Suprapubic skin (tissue), 4 donors: Measurements from ENCODE around the gene EVL. TPM values are rescaled to one million over a fixed set of nuclear protein-coding genes. Genes with fewer than 3 reads are reported as not detected.

Experiments used
- DNase-seq, 2 donors: peaks; one replicate each; pipeline ENCODE4 v3.0.0-alpha.2; 2019; ENCODE audit warnings: low spot score in 2 of 2
- H3K27ac ChIP-seq: fragments of 200-600 bp; sonication (generic); one replicate; pipeline ENCODE4 v1.5.1; 2019
- H3K27me3 ChIP-seq: fragments of 200-600 bp; sonication (generic); one replicate; pipeline ENCODE4 v1.5.1; 2019
- H3K36me3 ChIP-seq: fragments of 200-600 bp; sonication (generic); one replicate; pipeline ENCODE4 v1.5.1; 2019
- H3K4me1 ChIP-seq: fragments of 200-600 bp; sonication (generic); one replicate; pipeline ENCODE4 v1.5.1; 2019
- H3K4me3 ChIP-seq: fragments of 200-600 bp; sonication (generic); one replicate; pipeline ENCODE4 v1.5.1; 2019; ENCODE audit warnings: mild to moderate bottlenecking
- H3K9me3 ChIP-seq: fragments of 200-600 bp; sonication (generic); one replicate; pipeline ENCODE4 v1.5.1; 2019
- EP300 ChIP-seq: sonication (generic); formaldehyde crosslinking; IDR thresholded peaks from one replicate; pipeline ENCODE4 v1.6.1; 2017; ENCODE audit warnings: antibody characterized with exemption
- POLR2A ChIP-seq, 2 donors: fragments of 450-650 bp; IDR thresholded peaks; one replicate each; pipeline ENCODE4 v1.6.1; 2017; ENCODE audit warnings: antibody characterized with exemption in 2 of 2, mild to moderate bottlenecking in 2 of 2, moderate library complexity in 2 of 2
- POLR2AphosphoS5 ChIP-seq, 3 donors: sonication (generic); formaldehyde crosslinking; IDR thresholded peaks; one replicate each; pipeline ENCODE4 v1.6.1; 2017; ENCODE audit warnings: antibody characterized with exemption in 3 of 3
- WGBS: methylation state at CpG from one replicate; pipeline ENCODE4 v1.1.5; 2018; 5-methylcytosine and 5-hydroxymethylcytosine counted together
- total RNA-seq, 4 donors: library from RNA; depleted of rRNA; stranded (reverse); fragments of >200 nt; gene quantifications; one replicate each; pipeline ENCODE4 v1.1.0, GENCODE V29; 2016
- TF ChIP-seq, protein P1 (sequence below), 2 donors: fragments of 200-600 bp in 1 of 2; fragments of 450-650 bp in 1 of 2; sonication (generic) in 1 of 2; IDR thresholded peaks; one replicate each; pipeline ENCODE4 v1.5.1; 2016 to 2019; ENCODE audit warnings: antibody characterized with exemption in 2 of 2, mild to moderate bottlenecking in 1 of 2, moderate library complexity in 1 of 2

The EVL gene
- total RNA-seq, 4 donors from 2014 or later, result 48.8 to 80.0 (median 61.4) TPM

DNA sequence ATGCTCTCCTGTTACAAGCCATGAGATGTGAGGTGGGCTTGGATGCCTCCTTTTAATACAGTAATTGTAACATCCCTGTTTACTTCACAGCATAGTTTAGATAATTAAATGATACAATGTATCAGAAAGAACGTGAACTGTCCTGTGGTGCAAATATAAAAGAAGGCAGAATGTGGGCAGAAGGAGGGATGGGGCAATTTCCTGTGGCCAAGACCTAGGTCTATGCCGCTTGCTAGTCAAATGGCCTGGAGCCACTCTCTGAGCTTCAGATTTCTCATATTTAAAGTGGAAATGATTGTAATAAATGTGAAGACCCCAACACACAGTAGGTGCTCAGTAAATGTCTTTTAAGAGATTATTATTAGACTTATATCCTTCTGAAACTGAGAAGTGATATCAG lies 24.0 kb upstream of the EVL start:
- TF ChIP-seq POLR2A (IDR thresholded peaks at IDR 0.05) (no peak), EP300 (no peak), POLR2AphosphoS5 (IDR thresholded peaks at IDR 0.05) (no peak)
- TF ChIP-seq, protein P1, sequence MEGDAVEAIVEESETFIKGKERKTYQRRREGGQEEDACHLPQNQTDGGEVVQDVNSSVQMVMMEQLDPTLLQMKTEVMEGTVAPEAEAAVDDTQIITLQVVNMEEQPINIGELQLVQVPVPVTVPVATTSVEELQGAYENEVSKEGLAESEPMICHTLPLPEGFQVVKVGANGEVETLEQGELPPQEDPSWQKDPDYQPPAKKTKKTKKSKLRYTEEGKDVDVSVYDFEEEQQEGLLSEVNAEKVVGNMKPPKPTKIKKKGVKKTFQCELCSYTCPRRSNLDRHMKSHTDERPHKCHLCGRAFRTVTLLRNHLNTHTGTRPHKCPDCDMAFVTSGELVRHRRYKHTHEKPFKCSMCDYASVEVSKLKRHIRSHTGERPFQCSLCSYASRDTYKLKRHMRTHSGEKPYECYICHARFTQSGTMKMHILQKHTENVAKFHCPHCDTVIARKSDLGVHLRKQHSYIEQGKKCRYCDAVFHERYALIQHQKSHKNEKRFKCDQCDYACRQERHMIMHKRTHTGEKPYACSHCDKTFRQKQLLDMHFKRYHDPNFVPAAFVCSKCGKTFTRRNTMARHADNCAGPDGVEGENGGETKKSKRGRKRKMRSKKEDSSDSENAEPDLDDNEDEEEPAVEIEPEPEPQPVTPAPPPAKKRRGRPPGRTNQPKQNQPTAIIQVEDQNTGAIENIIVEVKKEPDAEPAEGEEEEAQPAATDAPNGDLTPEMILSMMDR (IDR thresholded peaks at IDR 0.05), result no peak
- H3K27me3 ChIP-seq, result no peaks in the 10 kb centered on the region
- 78% methylated on average over 2 of the region's 2 CpGs for WGBS
- no peaks in the 10 kb centered on the region for H3K36me3 ChIP-seq
- H3K9me3 ChIP-seq, result no peaks in the 10 kb centered on the region
- H3K4me3 ChIP-seq, result no peak overlapping the region
- DNase-seq, result no peak
- no peak overlapping the region for H3K27ac ChIP-seq
- no peaks in the 10 kb centered on the region for H3K4me1 ChIP-seq

DNA sequence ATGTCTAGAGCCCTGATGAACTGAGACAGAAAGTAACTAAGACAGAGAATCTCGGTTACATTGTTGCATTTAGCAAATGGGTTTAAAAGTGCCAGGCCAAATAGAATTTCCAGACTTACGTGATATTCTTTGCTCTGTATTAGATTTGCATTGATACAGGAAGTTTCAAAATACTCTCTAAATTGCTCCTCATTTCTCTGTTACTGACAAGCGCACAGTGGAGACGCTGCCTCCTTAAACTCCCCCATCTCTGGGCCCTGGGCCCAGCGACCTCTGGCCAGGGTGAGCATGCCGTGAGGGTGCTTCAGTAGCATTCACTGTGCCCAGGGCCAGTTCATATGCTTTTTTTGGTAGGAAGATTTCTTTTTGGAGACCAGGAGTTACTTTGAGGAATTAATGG lies 22.9 kb upstream of the EVL start:
- Histone ChIP-seq H3K4me3 (no peak overlapping the region), H3K27ac (no peak overlapping the region)
- 87% methylated on average over 6 of the region's 6 CpGs for WGBS

DNA sequence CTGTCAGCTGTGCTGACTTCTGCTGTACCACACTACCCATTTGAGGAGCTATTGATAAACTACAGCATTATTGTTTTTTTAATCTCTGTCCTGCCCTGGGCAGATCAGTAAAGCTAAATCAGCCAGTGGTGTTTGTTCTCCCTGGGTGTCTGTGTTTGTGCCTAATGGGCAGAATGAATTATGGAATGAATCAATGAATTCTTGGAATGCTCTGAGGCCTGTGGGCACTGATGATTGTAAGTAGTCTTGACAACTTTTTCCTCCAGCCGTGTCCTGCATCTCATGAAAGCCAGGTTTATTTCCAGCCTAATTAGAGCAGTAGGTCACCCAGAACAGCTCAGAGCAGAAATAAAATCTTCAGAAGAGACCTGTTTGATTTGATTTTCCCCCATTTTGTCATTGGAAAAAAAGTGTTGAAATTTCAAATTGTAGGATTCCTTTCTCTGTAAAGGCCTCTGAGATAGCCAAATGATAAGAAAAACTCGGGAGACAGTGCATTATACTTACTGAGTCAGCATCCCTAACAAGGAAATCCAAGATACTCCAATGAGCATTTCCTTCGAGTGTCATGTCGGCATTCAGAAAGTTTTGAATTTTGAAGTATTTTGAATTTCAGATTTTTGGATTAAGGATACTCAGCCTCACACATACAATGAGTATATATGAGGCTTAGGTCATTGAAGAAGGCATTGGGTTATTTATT lies 19.4 kb upstream of the EVL start:
- TF ChIP-seq EP300 (no peak), POLR2AphosphoS5 (IDR thresholded peaks at IDR 0.05) (no peak), POLR2A (IDR thresholded peaks at IDR 0.05) (no peak)
- TF ChIP-seq, protein P1 (IDR thresholded peaks at IDR 0.05), result no peak
- DNase-seq, result no peak
- Histone ChIP-seq H3K4me1 (no peaks in the 10 kb centered on the region), H3K9me3 (no peaks in the 10 kb centered on the region), H3K27me3 (no peaks in the 10 kb centered on the region), H3K27ac (no peak overlapping the region), H3K4me3 (no peak overlapping the region), H3K36me3 (no peaks in the 10 kb centered on the region)
- 80% methylated on average over 4 of the region's 4 CpGs for WGBS

More for the DNA sequence above, 22.9 kb upstream of the EVL start:
- no peak for DNase-seq
- no peaks in the 10 kb centered on the region for H3K9me3 ChIP-seq
- H3K36me3 ChIP-seq, result no peaks in the 10 kb centered on the region
- H3K4me1 ChIP-seq, result no peaks in the 10 kb centered on the region
- TF ChIP-seq, protein P1 (IDR thresholded peaks at IDR 0.05), result no peak
- TF ChIP-seq POLR2AphosphoS5 (IDR thresholded peaks at IDR 0.05) (no peak), POLR2A (IDR thresholded peaks at IDR 0.05) (no peak)
- no peaks in the 10 kb centered on the region for H3K27me3 ChIP-seq

DNA sequence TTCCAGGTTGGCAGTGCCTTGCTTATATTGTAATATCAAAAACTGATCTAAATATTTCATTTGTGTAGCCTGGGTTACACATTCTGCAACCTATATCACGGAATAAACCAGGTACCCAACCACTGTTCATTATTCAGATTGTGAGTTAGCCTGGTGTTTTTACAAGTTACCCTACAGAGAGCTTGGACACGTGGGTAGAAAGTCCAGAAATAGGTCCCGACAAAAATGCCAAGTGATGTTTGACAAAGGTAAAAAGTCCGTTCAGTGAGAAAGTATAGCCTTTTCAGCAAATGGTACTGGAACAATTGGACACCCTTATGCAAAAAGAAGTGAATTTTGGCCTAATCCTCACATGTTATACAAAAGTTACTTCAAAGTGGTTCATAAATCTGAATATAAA lies 17.6 kb upstream of the EVL start:
- Histone ChIP-seq H3K27me3 (no peaks in the 10 kb centered on the region), H3K9me3 (no peaks in the 10 kb centered on the region), H3K4me1 (no peaks in the 10 kb centered on the region), H3K4me3 (no peak overlapping the region), H3K27ac (no peak overlapping the region), H3K36me3 (no peaks in the 10 kb centered on the region)
- DNase-seq, result no peak
- no peak for TF ChIP-seq EP300
- 89% methylated on average over 4 of the region's 4 CpGs for WGBS

DNA sequence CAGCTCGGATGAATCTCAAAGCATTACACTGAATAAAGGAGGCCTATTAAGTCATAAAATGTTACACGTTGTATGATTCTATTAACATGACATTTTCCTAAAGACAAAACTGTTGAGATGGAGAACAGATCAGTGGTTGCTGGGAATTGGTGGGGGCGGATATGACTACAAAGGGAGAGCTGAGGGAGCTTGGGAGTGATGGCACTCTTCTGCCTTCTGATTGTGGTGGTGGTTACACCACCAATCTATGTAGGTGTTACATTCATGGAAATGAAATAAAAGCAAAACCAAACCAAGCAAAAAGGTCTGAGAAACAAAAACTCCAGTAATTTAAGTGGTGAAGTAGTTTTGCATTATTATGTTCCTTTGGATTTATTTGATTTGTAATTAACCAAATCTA lies 16.4 kb upstream of the EVL start:
- no peaks in the 10 kb centered on the region for H3K9me3 ChIP-seq
- H3K4me3 ChIP-seq, result no peak overlapping the region
- DNase-seq, result no peak
- no peaks in the 10 kb centered on the region for H3K36me3 ChIP-seq
- 78% methylated on average over 3 of the region's 3 CpGs for WGBS
- TF ChIP-seq POLR2A (IDR thresholded peaks at IDR 0.05), result no peak
- no peak overlapping the region for H3K27ac ChIP-seq
- no peaks in the 10 kb centered on the region for H3K4me1 ChIP-seq
- H3K27me3 ChIP-seq, result no peaks in the 10 kb centered on the region

DNA sequence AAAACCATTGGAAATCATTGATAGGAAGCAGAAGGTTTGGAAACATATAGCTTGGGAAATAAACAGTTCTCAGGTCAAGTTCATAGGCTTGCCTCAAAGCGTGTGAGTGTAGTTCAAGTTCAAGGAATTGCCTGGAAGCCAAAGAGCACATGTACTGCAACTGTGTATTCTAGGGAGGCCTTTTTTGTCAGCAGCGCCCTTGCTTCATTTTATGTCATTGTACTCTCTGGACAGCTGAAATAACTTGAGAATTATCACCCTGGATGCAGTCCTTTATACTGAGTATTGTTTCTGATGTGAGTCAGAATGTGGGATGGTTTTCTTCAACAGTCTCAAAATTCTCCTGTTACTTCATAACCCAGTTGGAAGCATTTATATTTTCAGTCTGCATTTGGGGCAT lies 16.0 kb upstream of the EVL start:
- 63% methylated on average over 2 of the region's 2 CpGs for WGBS
- Histone ChIP-seq H3K4me1 (no peaks in the 10 kb centered on the region), H3K36me3 (no peaks in the 10 kb centered on the region), H3K4me3 (no peak overlapping the region), H3K27ac (no peak overlapping the region), H3K27me3 (no peaks in the 10 kb centered on the region), H3K9me3 (no peaks in the 10 kb centered on the region)
- TF ChIP-seq, protein P1 (IDR thresholded peaks at IDR 0.05), result no peak
- TF ChIP-seq EP300 (no peak), POLR2A (IDR thresholded peaks at IDR 0.05) (no peak), POLR2AphosphoS5 (IDR thresholded peaks at IDR 0.05) (no peak)
- DNase-seq, result no peak
